H1 (cell line): ENCODE results near the gene SLC5A2. TPM values are rescaled to one million over a fixed set of nuclear protein-coding genes. Genes with fewer than 3 reads are reported as not detected.

Experiments
- CTCF ChIA-PET: fragments of 300-600 bp; sonication (Branson Sonifier 250); formaldehyde crosslinking; loops from one replicate; lab custom pipeline; 2021; ENCODE audit not compliant: partially characterized antibody; lab: Charles Lee
- POLR2A ChIA-PET: fragments of 300-600 bp; sonication (Branson Sonifier 250); formaldehyde crosslinking; loops from one replicate; lab custom pipeline; 2021; ENCODE audit warnings: inconsistent platforms; ENCODE audit not compliant: partially characterized antibody; lab: Charles Lee
- DNase-seq, 2 experiments: peaks; one replicate each; pipeline versions ENCODE4 v3.0.0 to v3.0.0-alpha.2; 2010 to 2022; ENCODE audit warnings: low spot score in 2 of 2, low read depth in 1 of 2, mixed read lengths in 1 of 2
- FAIRE-seq: peaks from 2 replicates; lab custom pipeline; 2011; peaks lifted over from hg19 to GRCh38; lab: Jason Lieb, UNC
- H2AFZ ChIP-seq: 2 replicates; pipeline ENCODE4 v1.8.1; 2012; ENCODE audit warnings: low read length, inconsistent platforms
- H2AK5ac ChIP-seq: 2 replicates; pipeline ENCODE4 v1.6.1; 2013; ENCODE audit warnings: low read depth, low read length
- H2BK120ac ChIP-seq: replicated peaks from 2 replicates; pipeline ENCODE3; 2013; ENCODE audit warnings: low read depth, low read length, inconsistent platforms
- H2BK12ac ChIP-seq: 2 replicates; pipeline ENCODE4 v1.6.1; 2013; ENCODE audit warnings: low read depth, low read length
- H2BK15ac ChIP-seq: 2 replicates; pipeline ENCODE4 v1.6.1; 2013; ENCODE audit warnings: low read length
- H2BK20ac ChIP-seq: 2 replicates; pipeline ENCODE4 v1.6.1; 2013; ENCODE audit warnings: low read length
- H2BK5ac ChIP-seq: 2 replicates; pipeline ENCODE4 v1.6.1; 2013; ENCODE audit warnings: low read depth, low read length
- H3K14ac ChIP-seq: 2 replicates; pipeline ENCODE4 v1.6.1; 2013; ENCODE audit warnings: inconsistent platforms; ENCODE audit not compliant: insufficient read length
- H3K18ac ChIP-seq: 2 replicates; pipeline ENCODE4 v1.6.1; 2013; ENCODE audit warnings: low read length; ENCODE audit errors: extremely low read depth
- H3K23ac ChIP-seq: 2 replicates; pipeline ENCODE4 v1.6.1; 2013; ENCODE audit warnings: inconsistent platforms; ENCODE audit not compliant: insufficient read length
- H3K23me2 ChIP-seq: 2 replicates; pipeline ENCODE4 v1.6.1; 2013; ENCODE audit warnings: low read depth, low read length
- H3K27ac ChIP-seq: 2 replicates; pipeline ENCODE4 v1.6.1; 2011; ENCODE audit warnings: low read depth, low read length, inconsistent platforms
- H3K27me3 ChIP-seq, 4 experiments: replicated peaks in 1 of 4; 1 replicate in 1 of 4; 2 replicates in 3 of 4; pipeline versions ENCODE4 v1.6.1 to v1.8.1; 2011 to 2013; ENCODE audit warnings: low read length in 3 of 4, mild to moderate bottlenecking in 3 of 4, inconsistent platforms in 2 of 4, mixed read lengths in 2 of 4, moderate library complexity in 1 of 4; ENCODE audit not compliant: control insufficient read depth in 3 of 4, insufficient read depth in 3 of 4; ENCODE audit errors: extremely low read depth in 1 of 4
- H3K36me3 ChIP-seq, 4 experiments: 2 replicates each; pipeline versions ENCODE4 v1.6.1 to v1.8.1; 2011 to 2013; ENCODE audit warnings: mild to moderate bottlenecking in 4 of 4, low read length in 3 of 4, moderate library complexity in 2 of 4, control low read depth in 1 of 4, inconsistent platforms in 1 of 4; ENCODE audit not compliant: insufficient read depth in 4 of 4, control insufficient read depth in 2 of 4
- H3K4ac ChIP-seq: replicated peaks from 2 replicates; pipeline ENCODE3; 2013; ENCODE audit warnings: low read length, low read depth, mixed read lengths, inconsistent platforms; ENCODE audit not compliant: insufficient read length
- H3K4me1 ChIP-seq, 4 experiments: replicated peaks in 1 of 4; 1 replicate in 1 of 4; 2 replicates in 3 of 4; pipeline versions ENCODE4 v1.6.1 to v1.8.1; 2011 to 2013; ENCODE audit warnings: low read length in 3 of 4, inconsistent platforms in 2 of 4, mixed read lengths in 1 of 4; ENCODE audit not compliant: insufficient read depth in 4 of 4, control insufficient read depth in 3 of 4
- H3K4me2 ChIP-seq, 2 experiments: 2 replicates each; pipeline versions ENCODE4 v1.6.1 to v1.8.1; 2011 to 2013; ENCODE audit warnings: low read depth in 2 of 2, low read length in 2 of 2, control low read depth in 1 of 2, inconsistent platforms in 1 of 2, mild to moderate bottlenecking in 1 of 2; ENCODE audit not compliant: insufficient read depth in 1 of 2
- H3K4me3 ChIP-seq, 4 experiments: fragments of 200-600, 300-600 bp in 1 of 4; sonication (generic), shearing (Covaris generic), sonication (Bioruptor Twin) in 1 of 4; 2 replicates each; pipeline versions ENCODE4 v1.5.1 to v1.8.1; 2011 to 2016; ENCODE audit warnings: low read length in 4 of 4, low read depth in 3 of 4, control low read depth in 2 of 4, inconsistent platforms in 2 of 4, mild to moderate bottlenecking in 2 of 4, mixed read lengths in 1 of 4, moderate library complexity in 1 of 4; ENCODE audit not compliant: insufficient read depth in 2 of 4; ENCODE audit errors: extremely low read depth in 1 of 4
- H3K56ac ChIP-seq: replicated peaks from 2 replicates; pipeline ENCODE3; 2013; ENCODE audit warnings: low read depth, mild to moderate bottlenecking, mixed read lengths, low read length, inconsistent platforms; ENCODE audit not compliant: insufficient read length
- H3K79me1 ChIP-seq: 2 replicates; pipeline ENCODE4 v1.6.1; 2013; ENCODE audit warnings: low read depth, low read length, control low read depth
- H3K79me2 ChIP-seq, 2 experiments: 2 replicates each; pipeline versions ENCODE4 v1.6.1 to v1.8.1; 2012 to 2013; ENCODE audit warnings: low read length in 2 of 2, mild to moderate bottlenecking in 2 of 2, inconsistent platforms in 1 of 2; ENCODE audit not compliant: insufficient read depth in 2 of 2, control insufficient read depth in 1 of 2
- H3K9ac ChIP-seq, 4 experiments: replicated peaks in 1 of 4; 1 replicate in 1 of 4; 2 replicates in 3 of 4; pipeline versions ENCODE4 v1.6.1 to v1.8.1; 2011 to 2013; ENCODE audit warnings: low read depth in 3 of 4, low read length in 3 of 4, control low read depth in 2 of 4, mild to moderate bottlenecking in 2 of 4, moderate library complexity in 2 of 4, inconsistent platforms in 1 of 4; ENCODE audit errors: extremely low read depth in 1 of 4
- H3K9me3 ChIP-seq, 2 experiments: 2 replicates each; pipeline versions ENCODE4 v1.6.1 to v1.8.1; 2012 to 2013; ENCODE audit warnings: mild to moderate bottlenecking in 2 of 2, moderate library complexity in 2 of 2, control low read depth in 1 of 2, inconsistent platforms in 1 of 2, low read depth in 1 of 2, low read length in 1 of 2, mixed read lengths in 1 of 2; ENCODE audit not compliant: insufficient read depth in 2 of 2
- H4K20me1 ChIP-seq, 2 experiments: replicated peaks in 1 of 2; 2 replicates each; pipeline versions ENCODE3 to v1.8.1; 2011 to 2013; ENCODE audit warnings: inconsistent platforms in 2 of 2, low read length in 2 of 2, mild to moderate bottlenecking in 1 of 2; ENCODE audit not compliant: insufficient read depth in 2 of 2, control insufficient read depth in 1 of 2
- H4K5ac ChIP-seq: 2 replicates; pipeline ENCODE4 v1.6.1; 2013; ENCODE audit warnings: low read length, low read depth, mixed read lengths, inconsistent platforms; ENCODE audit not compliant: insufficient read length
- H4K8ac ChIP-seq: 2 replicates; pipeline ENCODE4 v1.8.0; 2013; ENCODE audit warnings: mild to moderate bottlenecking, moderate library complexity, low read length, inconsistent platforms; ENCODE audit not compliant: insufficient read depth; ENCODE audit errors: extremely low read depth
- H4K91ac ChIP-seq: replicated peaks from 2 replicates; pipeline ENCODE3; 2013; ENCODE audit warnings: low read length, mixed read lengths, inconsistent platforms; ENCODE audit not compliant: insufficient read length
- FOSL1 ChIP-seq: IDR thresholded peaks from 2 replicates; pipeline ENCODE4 v1.6.1; 2011; ENCODE audit warnings: mild to moderate bottlenecking, low read depth, low read length, moderate library complexity; ENCODE audit not compliant: insufficient read depth
- WGBS, 2 experiments: shearing (Covaris generic) in 1 of 2; methylation state at CpG; one replicate each; pipeline versions ENCODE4 v1.1.6 to v1.1.7; 2013 to 2015; ENCODE audit warnings: low lambda C conversion rate in 2 of 2, mixed read lengths in 2 of 2, inconsistent platforms in 1 of 2, low coverage in 1 of 2, missing lambda C conversion rate in 1 of 2; ENCODE audit not compliant: insufficient replicate concordance in 2 of 2, insufficient coverage in 1 of 2, insufficient read length in 1 of 2; ENCODE audit errors: extremely low coverage in 1 of 2, missing lambda C conversion rate in 1 of 2; 5-methylcytosine and 5-hydroxymethylcytosine counted together
- polyA plus RNA-seq, 7 experiments: library from polyadenylated mRNA; depleted of rRNA in 3 of 7; stranded (reverse) in 5 of 7; unstranded in 2 of 7; fragments of >200 nt in 5 of 7; fragments of 200-250 nt in 2 of 7; gene quantifications; 1 replicate in 5 of 7; 2 replicates in 1 of 7; 4 replicates in 1 of 7; pipeline versions ENCODE4 v1.2.1 to v1.2.3, GENCODE V29; 2011 to 2013; ENCODE audit warnings: missing spikeins in 2 of 7, mixed read lengths in 2 of 7
- total RNA-seq: library from RNA; stranded (reverse); fragmentation: NEBNext Ultra II Directional; extraction: Animal tissue kit (Norgen Biotek cat#: 25700); gene quantifications from 2 replicates; pipeline ENCODE4 v1.2.1, GENCODE V29; 2021

SLC5A2 gene
- total and polyA plus RNA-seq, 2 of the 8 experiments (the other 6 are each of a cell fraction or from before 2014, with no cell fraction given), result 0.56 to 4.4 TPM

DNA sequence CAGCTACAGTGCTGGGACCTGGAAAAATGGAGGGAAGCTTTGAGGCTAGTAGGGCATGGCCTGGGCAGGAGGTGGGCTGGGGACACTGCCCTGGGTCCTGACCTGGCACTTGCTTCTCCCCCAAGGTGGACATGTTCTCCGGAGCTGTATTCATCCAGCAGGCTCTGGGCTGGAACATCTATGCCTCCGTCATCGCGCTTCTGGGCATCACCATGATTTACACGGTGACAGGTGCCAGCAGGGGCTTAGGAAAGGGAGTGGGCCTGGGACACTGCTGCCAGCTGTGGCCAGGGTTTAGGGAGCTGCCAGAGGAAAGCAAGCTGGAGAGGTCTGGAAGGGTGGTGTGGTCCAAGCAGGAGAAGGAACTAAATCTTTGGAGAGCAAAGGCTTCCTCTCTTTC is 3.1 kb downstream of the SLC5A2 start:
- H4K91ac ChIP-seq, result no peak overlapping the region
- H2AFZ ChIP-seq, result no peak overlapping the region
- H3K9me3 ChIP-seq, result no peaks in the 10 kb centered on the region
- no peaks in the 10 kb centered on the region for H3K79me1 ChIP-seq
- H3K14ac ChIP-seq, result no peak overlapping the region
- no peaks in the 10 kb centered on the region for H3K79me2 ChIP-seq
- H3K36me3 ChIP-seq, result no peaks in the 10 kb centered on the region
- no peak overlapping the region for H4K8ac ChIP-seq
- no peak for DNase-seq
- no peak overlapping the region for H3K4me2 ChIP-seq
- no peak overlapping the region for H3K4me3 ChIP-seq
- no peak overlapping the region for H3K9ac ChIP-seq
- WGBS, 2 experiments, result 100% methylated on average over 5 of the region's 5 CpGs; no CpG with 5 or more reads in 1 of the 2 experiments
- no peak overlapping the region for H3K56ac ChIP-seq
- no peak for FAIRE-seq
- no peak overlapping the region for H2BK20ac ChIP-seq
- no peak overlapping the region for H2BK120ac ChIP-seq
- ChIA-PET POLR2A (interaction anchor here (0.9 to 7.9 kb wide), 4 partner anchors 9 to 224 kb away, joined by 3 to 69 read pairs (median 18); no protein-coding TSS in a partner anchor), CTCF (interaction anchor here (1.1 to 3.5 kb wide), 4 partner anchors 8 to 43 kb away, joined by 4 to 12 read pairs (median 8); no protein-coding TSS in a partner anchor)
- H3K4me1 ChIP-seq, result peaks cover 0 to 8% (median 5%) of the 10 kb centered on the region in 4 experiments; a peak in 5 of 7 replicates
- H3K23ac ChIP-seq, result no peak overlapping the region
- H2AK5ac ChIP-seq, result no peak overlapping the region
- H2BK5ac ChIP-seq, result no peak overlapping the region
- no peak overlapping the region for H2BK12ac ChIP-seq
- peaks cover 14 to 61% (median 44%) of the 10 kb centered on the region in 4 experiments for H3K27me3 ChIP-seq
- H3K18ac ChIP-seq, result no peak overlapping the region
- TF ChIP-seq FOSL1, result no peak
- H2BK15ac ChIP-seq, result no peak overlapping the region
- H3K27ac ChIP-seq, result no peak overlapping the region
- no peak overlapping the region for H4K5ac ChIP-seq
- H3K23me2 ChIP-seq, result peaks cover 15% of the 10 kb centered on the region
- H3K4ac ChIP-seq, result no peak overlapping the region
- H4K20me1 ChIP-seq, result peaks cover 0 to 20% of the 10 kb centered on the region in 2 experiments
